Embryonic facial prominence (tissue), 1 donor: ENCODE results near the gene MED31.
"Not testable (repeated sequence)": the region's sequence is repeated elsewhere in the genome, so short reads cannot be mapped to it uniquely, and the experiment has no call there.

ENCODE experiments used
- DNase-seq: peaks from one replicate; pipeline ENCODE4 v3.0.0-alpha.2; 2016; ENCODE audit errors: extremely low spot score

The MED31 gene

GRCh38 chr17:6651354-6651918 lies at the start of gene MED31, which contains the start of gene C17orf100:
MED31 (minus strand) TSS chr17:6651605; CDS start chr17:6651528, 77 bp downstream.
C17orf100 (plus strand) TSS chr17:6651762; CDS start chr17:6651914, 152 bp downstream.
- peak; percentile 82 for DNase-seq

GRCh38 chr17:6700948-6701307 lies 49.5 kb upstream of the MED31 start:
- DNase-seq, result no peak

GRCh38 chr17:6699997-6700947 lies 48.9 kb upstream of the MED31 start:
- DNase-seq, result no peak

GRCh38 chr17:6698004-6698403 lies 46.6 kb upstream of the MED31 start:
- no peak for DNase-seq

GRCh38 chr17:6696906-6697305 lies 45.5 kb upstream of the MED31 start:
- DNase-seq, result no peak

GRCh38 chr17:6695565-6695964 lies 44.2 kb upstream of the MED31 start:
- no peak for DNase-seq

- DNase-seq, result no peak
These were observed 43.6 kb upstream of the MED31 start for GRCh38 chr17:6695051-6695450.

GRCh38 chr17:6691958-6692357 lies 40.6 kb upstream of the MED31 start:
- not testable (repeated sequence) for DNase-seq

- no peak for DNase-seq
These were observed 40.1 kb upstream of the MED31 start for GRCh38 chr17:6691546-6691945.

- DNase-seq, result no peak
These were observed 39.2 kb upstream of the MED31 start for GRCh38 chr17:6690641-6691040.

- DNase-seq, result no peak
These were observed 37.5 kb upstream of the MED31 start for GRCh38 chr17:6688944-6689343.

GRCh38 chr17:6686026-6686425 lies 34.6 kb upstream of the MED31 start:
- DNase-seq, result no peak

GRCh38 chr17:6684881-6685767 lies 33.7 kb upstream of the MED31 start:
- DNase-seq, result no peak

GRCh38 chr17:6684460-6684783 lies 33.0 kb upstream of the MED31 start:
- no peak for DNase-seq

- DNase-seq, result no peak
These were observed 32.5 kb upstream of the MED31 start for GRCh38 chr17:6683730-6684459.

GRCh38 chr17:6683081-6683684 lies 31.8 kb upstream of the MED31 start:
- no peak for DNase-seq

GRCh38 chr17:6682339-6682738 lies 30.9 kb upstream of the MED31 start:
- no peak for DNase-seq

GRCh38 chr17:6681671-6682070 lies 30.3 kb upstream of the MED31 start:
- DNase-seq, result no peak

- DNase-seq, result no peak
These were observed 29.8 kb upstream of the MED31 start for GRCh38 chr17:6681176-6681575.

- DNase-seq, result no peak
These were observed 27.8 kb upstream of the MED31 start for GRCh38 chr17:6679241-6679640.

GRCh38 chr17:6677946-6678345 lies 26.5 kb upstream of the MED31 start:
- DNase-seq, result no peak
